ENCODE data around the gene PEX14. TPM values are rescaled to one million over a fixed set of nuclear protein-coding genes. Genes with fewer than 3 reads are reported as not detected.

The PEX14 gene
- polyA plus RNA-seq, 1 donor (not counting 4 experiments of a cell fraction or from before 2014, with no cell fraction given), result 8.4 TPM

GRCh38 chr1:10621906-10622305, 147.2 kb downstream of the PEX14 start:
- H3K4me3 ChIP-seq (ENCODE audit: control insufficient read depth in 2 of 3, extremely low read depth in 1 of 3, insufficient read depth in 2 of 3, low read depth in 1 of 3, low read length in 3 of 3), result no peak overlapping the region
- no peak overlapping the region for H3K27ac ChIP-seq (ENCODE audit: control insufficient read depth, insufficient read depth, low read length)
- no peaks in the 10 kb centered on the region for H4K20me1 ChIP-seq (ENCODE audit: control insufficient read depth, extremely low read depth, insufficient read depth, low read length)
- no peaks in the 10 kb centered on the region for H3K79me2 ChIP-seq (ENCODE audit: control insufficient read depth, insufficient read depth, low read length)
- DNase-seq (ENCODE audit: low read depth, low spot score) (no peak), FAIRE-seq (no peak)
- no peak overlapping the region for H3K4me2 ChIP-seq (ENCODE audit: control insufficient read depth, extremely low read depth, insufficient read depth, low read depth, low read length)
- H3K36me3 ChIP-seq (ENCODE audit: control insufficient read depth in 2 of 2, extremely low read depth in 1 of 2, insufficient read depth in 2 of 2, low read length in 2 of 2), result peaks cover 7 to 9% of the 10 kb centered on the region in 2 experiments
- H2AFZ ChIP-seq (ENCODE audit: control insufficient read depth, low read length), result no peak overlapping the region
- no peak overlapping the region for H3K9ac ChIP-seq (ENCODE audit: control insufficient read depth, extremely low read depth, insufficient read depth, low read length)
- H3K4me1 ChIP-seq (ENCODE audit: control insufficient read depth, extremely low read depth, insufficient read depth, low read length), result peaks cover 12% of the 10 kb centered on the region
- TF ChIP-seq CTCF (optimal IDR thresholded peaks at IDR 0.05 in 1 of 3, IDR thresholded peaks at IDR 0.05 in 1 of 3, conservative IDR thresholded peaks at IDR 0.05 in 1 of 3; ENCODE audit: extremely low read depth in 1 of 3, insufficient read depth in 2 of 3, low read length in 3 of 3), result no peak
- TF ChIP-seq EZH2 (IDR thresholded peaks at IDR 0.05; ENCODE audit: low read length), result no peak
- dilution Hi-C loops (cut with MboI; ENCODE audit: extremely low pct_ligation_motif_present, low sequenced_read_pairs), result no loop called here
- no peaks in the 10 kb centered on the region for H3K9me3 ChIP-seq (ENCODE audit: control insufficient read depth, low read depth, low read length)
- no peaks in the 10 kb centered on the region for H3K9me1 ChIP-seq (ENCODE audit: control insufficient read depth, extremely low read depth, insufficient read depth, low read length)
- no peaks in the 10 kb centered on the region for H3K27me3 ChIP-seq (ENCODE audit: control insufficient read depth, extremely low read depth, insufficient read depth, low read length)

- no peak overlapping the region for H2AFZ ChIP-seq (ENCODE audit: control insufficient read depth, low read length)
- no peak overlapping the region for H3K4me3 ChIP-seq (ENCODE audit: control insufficient read depth in 2 of 3, extremely low read depth in 1 of 3, insufficient read depth in 2 of 3, low read depth in 1 of 3, low read length in 3 of 3)
- no peaks in the 10 kb centered on the region for H3K9me1 ChIP-seq (ENCODE audit: control insufficient read depth, extremely low read depth, insufficient read depth, low read length)
- DNase-seq (ENCODE audit: low read depth, low spot score) (no peak), FAIRE-seq (no peak)
- H3K9me3 ChIP-seq (ENCODE audit: control insufficient read depth, low read depth, low read length), result no peaks in the 10 kb centered on the region
- peaks cover 9% of the 10 kb centered on the region in 2 experiments for H3K36me3 ChIP-seq (ENCODE audit: control insufficient read depth in 2 of 2, extremely low read depth in 1 of 2, insufficient read depth in 2 of 2, low read length in 2 of 2)
- no peak overlapping the region for H3K4me2 ChIP-seq (ENCODE audit: control insufficient read depth, extremely low read depth, insufficient read depth, low read depth, low read length)
- H3K9ac ChIP-seq (ENCODE audit: control insufficient read depth, extremely low read depth, insufficient read depth, low read length), result no peak overlapping the region
- no peak overlapping the region for H3K27ac ChIP-seq (ENCODE audit: control insufficient read depth, insufficient read depth, low read length)
- no peaks in the 10 kb centered on the region for H3K27me3 ChIP-seq (ENCODE audit: control insufficient read depth, extremely low read depth, insufficient read depth, low read length)
- no peaks in the 10 kb centered on the region for H3K79me2 ChIP-seq (ENCODE audit: control insufficient read depth, insufficient read depth, low read length)
- H3K4me1 ChIP-seq (ENCODE audit: control insufficient read depth, extremely low read depth, insufficient read depth, low read length), result peaks cover 12% of the 10 kb centered on the region
- dilution Hi-C loops (cut with MboI; ENCODE audit: extremely low pct_ligation_motif_present, low sequenced_read_pairs), result no loop called here
- no peaks in the 10 kb centered on the region for H4K20me1 ChIP-seq (ENCODE audit: control insufficient read depth, extremely low read depth, insufficient read depth, low read length)
- TF ChIP-seq CTCF (optimal IDR thresholded peaks at IDR 0.05 in 1 of 3, IDR thresholded peaks at IDR 0.05 in 1 of 3, conservative IDR thresholded peaks at IDR 0.05 in 1 of 3; ENCODE audit: extremely low read depth in 1 of 3, insufficient read depth in 2 of 3, low read length in 3 of 3) (no peak), EZH2 (IDR thresholded peaks at IDR 0.05; ENCODE audit: low read length) (no peak)
Measured at GRCh38 chr1:10622910-10623685, 148.3 kb downstream of the PEX14 start.

Measured in keratinocyte (primary cell).